Esophagus squamous epithelium (tissue), 4 donors: Measurements from ENCODE around the gene ZNF436.

Experiments used
- CTCF ChIP-seq, 6 experiments: fragments of 450-650 bp in 4 of 6; fragments of 200-600 bp in 2 of 6; sonication (generic) in 2 of 6; IDR thresholded peaks; one replicate each; pipeline ENCODE4 v1.5.1; 2016 to 2019; ENCODE audit warnings: antibody characterized with exemption in 6 of 6, mild to moderate bottlenecking in 4 of 6, moderate library complexity in 4 of 6
- POLR2A ChIP-seq, 4 donors: fragments of 450-650 bp; IDR thresholded peaks; one replicate each; pipeline ENCODE4 v1.6.1; 2017; ENCODE audit warnings: antibody characterized with exemption in 4 of 4, mild to moderate bottlenecking in 4 of 4, moderate library complexity in 3 of 4

GRCh38 chr1:23358310-23358875 lies 11.2 kb downstream of the ZNF436 start:
- TF ChIP-seq CTCF (IDR thresholded peaks at IDR 0.05), result no peak
- TF ChIP-seq POLR2A (IDR thresholded peaks at IDR 0.05), result no peak
